ENCODE data around the gene RNF213.
A peak's percentile ranks its signal among the peaks of the same experiment; 100 is the strongest.
"Not testable (repeated sequence)": the region's sequence is repeated elsewhere in the genome, so short reads cannot be mapped to it uniquely, and the experiment has no call there.

The RNF213 gene

GRCh38 chr17:80295559-80295958 is 34.9 kb downstream of the RNF213 start:
- FAIRE-seq: no peak

- no peak for FAIRE-seq
Observed at GRCh38 chr17:80296221-80296620, 35.6 kb downstream of the RNF213 start.

- no peak for FAIRE-seq
Observed at GRCh38 chr17:80297996-80298560, 37.4 kb downstream of the RNF213 start.

- FAIRE-seq: peak; percentile 9
Observed at GRCh38 chr17:80299350-80300100, 38.9 kb downstream of the RNF213 start.

- FAIRE-seq: not testable (repeated sequence)
Observed at GRCh38 chr17:80300756-80301155, 40.1 kb downstream of the RNF213 start.

- no peak for FAIRE-seq
Observed at GRCh38 chr17:80303824-80304223, 43.2 kb downstream of the RNF213 start.

GRCh38 chr17:80307994-80308691 is 47.5 kb downstream of the RNF213 start:
- FAIRE-seq: no peak

- FAIRE-seq: no peak
Observed at GRCh38 chr17:80308692-80309517, 48.3 kb downstream of the RNF213 start.

- FAIRE-seq: no peak
Observed at GRCh38 chr17:80311216-80311827, 50.7 kb downstream of the RNF213 start.

GRCh38 chr17:80312621-80313135 is 52.0 kb downstream of the RNF213 start:
- no peak for FAIRE-seq

GRCh38 chr17:80313160-80313829 is 52.6 kb downstream of the RNF213 start:
- FAIRE-seq: no peak

GRCh38 chr17:80313946-80314345 is 53.3 kb downstream of the RNF213 start:
- FAIRE-seq: not testable (repeated sequence)

- FAIRE-seq: no peak
Observed at GRCh38 chr17:80315517-80316182, 55.0 kb downstream of the RNF213 start.

GRCh38 chr17:80316431-80316830 is 55.8 kb downstream of the RNF213 start:
- no peak for FAIRE-seq

- FAIRE-seq: no peak
Observed at GRCh38 chr17:80316927-80317705, 56.5 kb downstream of the RNF213 start.

GRCh38 chr17:80317706-80317980 is 57.0 kb downstream of the RNF213 start:
- no peak for FAIRE-seq

- FAIRE-seq: no peak
Observed at GRCh38 chr17:80318166-80318565, 57.5 kb downstream of the RNF213 start.

- no peak for FAIRE-seq
Observed at GRCh38 chr17:80319262-80319998, 58.8 kb downstream of the RNF213 start.

GRCh38 chr17:80319999-80320344 is 59.3 kb downstream of the RNF213 start:
- no peak for FAIRE-seq

GRCh38 chr17:80320496-80320895 is 59.8 kb downstream of the RNF213 start:
- no peak for FAIRE-seq
